WI38 (cell line): Measurements from ENCODE around the gene HBQ1.
"Not testable (repeated sequence)": the region's sequence is repeated elsewhere in the genome, so short reads cannot be mapped to it uniquely, and the experiment has no call there.

Source experiments
- H3K4me3 ChIP-seq: 2 replicates; pipeline ENCODE4 v1.5.1; 2011; ENCODE audit warnings: low read depth, mild to moderate bottlenecking, control low read depth, low read length
- CTCF ChIP-seq: IDR thresholded peaks from 2 replicates; pipeline ENCODE4 v1.5.1; 2012; ENCODE audit warnings: low read depth, mild to moderate bottlenecking, control low read depth, low read length

The HBQ1 gene

DNA sequence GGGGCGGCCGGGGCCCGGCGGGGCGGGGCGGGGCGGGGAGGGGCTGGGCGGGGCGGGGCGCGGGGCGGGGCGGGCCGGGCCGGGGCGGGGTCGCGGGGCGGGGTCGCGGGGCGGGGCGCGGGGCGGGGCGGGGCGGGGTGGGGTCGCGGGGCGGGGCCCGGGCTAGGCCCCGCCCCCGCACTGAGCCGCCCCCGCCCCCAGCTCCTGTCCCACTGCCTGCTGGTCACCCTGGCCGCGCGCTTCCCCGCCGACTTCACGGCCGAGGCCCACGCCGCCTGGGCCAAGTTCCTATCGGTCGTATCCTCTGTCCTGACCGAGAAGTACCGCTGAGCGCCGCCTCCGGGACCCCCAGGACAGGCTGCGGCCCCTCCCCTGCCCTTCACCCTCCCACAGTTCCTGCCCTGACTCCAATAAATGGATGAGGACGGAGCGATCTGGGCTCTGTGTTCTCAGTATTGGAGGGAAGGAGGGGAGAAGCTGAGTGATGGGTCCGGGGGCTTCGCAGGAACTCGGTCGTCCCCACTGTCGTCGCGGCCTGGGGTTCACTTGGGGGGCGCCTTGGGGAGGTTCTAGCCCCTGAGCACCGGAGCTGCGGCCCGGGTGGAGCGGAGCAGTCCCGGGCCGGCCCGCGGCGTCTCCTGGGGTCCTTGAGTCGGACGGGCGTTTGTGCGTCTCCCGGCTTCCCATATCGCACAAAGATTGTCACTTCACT lies 15.3 kb upstream of the HBQ1 start:
- no peak overlapping the region for H3K4me3 ChIP-seq
- no peak for TF ChIP-seq CTCF

DNA sequence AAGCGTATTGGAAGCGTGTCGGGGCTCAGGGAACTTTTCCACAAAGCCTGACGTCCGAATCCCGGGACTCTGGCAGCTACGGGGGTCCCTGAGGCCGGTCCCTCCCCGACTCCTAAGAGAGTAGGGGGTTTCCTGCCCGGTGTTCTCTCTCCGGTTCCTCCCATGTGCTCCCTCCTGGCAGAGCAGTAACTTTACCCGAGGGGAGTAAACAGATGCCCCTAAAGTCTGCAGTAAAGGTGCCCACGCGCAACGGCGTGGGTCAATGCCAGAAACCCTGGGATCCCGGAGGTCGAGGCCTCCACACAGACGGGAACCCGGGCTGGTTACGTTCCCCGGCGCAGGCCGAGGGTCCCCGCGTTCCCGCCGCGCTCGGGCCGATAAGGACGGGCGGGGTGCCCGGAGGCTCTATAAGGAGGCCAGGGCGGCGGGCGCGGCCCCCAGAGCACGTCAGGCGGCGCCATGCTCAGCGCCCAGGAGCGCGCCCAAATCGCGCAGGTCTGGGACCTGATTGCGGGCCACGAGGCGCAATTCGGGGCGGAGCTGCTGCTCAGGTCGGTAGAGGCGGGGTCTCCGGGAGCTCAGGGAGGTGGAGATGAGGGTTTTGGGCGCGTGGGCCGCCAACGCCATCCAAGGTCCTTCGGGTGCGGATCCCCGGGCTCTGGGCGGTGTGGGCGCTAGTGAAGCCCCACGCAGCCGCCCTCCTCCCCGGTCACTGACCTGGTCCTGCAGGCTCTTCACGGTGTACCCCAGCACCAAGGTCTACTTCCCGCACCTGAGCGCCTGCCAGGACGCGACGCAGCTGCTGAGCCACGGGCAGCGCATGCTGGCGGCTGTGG lies 14.5 kb upstream of the HBQ1 start, which contains the start of gene HBM:
HBM (plus strand) TSS at position 440 of the 836 bp plus-strand sequence; CDS start at position 460, 20 bp downstream.
- TF ChIP-seq CTCF, result no peak
- H3K4me3 ChIP-seq, result no peak within 1 kb of the TSS

DNA sequence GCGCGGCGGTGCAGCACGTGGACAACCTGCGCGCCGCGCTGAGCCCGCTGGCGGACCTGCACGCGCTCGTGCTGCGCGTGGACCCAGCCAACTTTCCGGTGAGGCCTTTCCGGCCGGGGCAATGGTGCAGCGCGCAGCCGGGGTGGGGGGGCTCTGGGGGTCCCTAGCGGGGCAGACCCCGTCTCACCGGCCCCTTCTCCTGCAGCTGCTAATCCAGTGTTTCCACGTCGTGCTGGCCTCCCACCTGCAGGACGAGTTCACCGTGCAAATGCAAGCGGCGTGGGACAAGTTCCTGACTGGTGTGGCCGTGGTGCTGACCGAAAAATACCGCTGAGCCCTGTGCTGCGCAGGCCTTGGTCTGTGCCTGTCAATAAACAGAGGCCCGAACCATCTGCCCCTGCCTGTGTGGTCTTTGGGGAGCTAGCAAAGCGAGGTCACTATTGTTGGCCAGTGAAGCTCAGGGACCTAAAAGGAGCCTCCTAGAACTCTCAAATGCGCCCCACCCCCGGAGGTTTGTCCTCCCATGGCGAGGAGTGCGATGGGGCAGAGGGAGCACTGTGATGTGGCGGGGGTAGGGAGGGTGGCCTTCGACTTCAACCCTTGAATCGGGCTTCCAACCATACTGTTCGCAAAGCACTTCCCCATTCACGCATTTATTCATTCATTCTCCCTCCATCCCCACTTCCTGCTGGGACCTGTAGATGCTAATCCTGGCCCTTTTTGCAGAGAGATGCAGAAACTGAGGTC lies 13.7 kb upstream of the HBQ1 start:
- H3K4me3 ChIP-seq, result no peak overlapping the region
- no peak for TF ChIP-seq CTCF

DNA sequence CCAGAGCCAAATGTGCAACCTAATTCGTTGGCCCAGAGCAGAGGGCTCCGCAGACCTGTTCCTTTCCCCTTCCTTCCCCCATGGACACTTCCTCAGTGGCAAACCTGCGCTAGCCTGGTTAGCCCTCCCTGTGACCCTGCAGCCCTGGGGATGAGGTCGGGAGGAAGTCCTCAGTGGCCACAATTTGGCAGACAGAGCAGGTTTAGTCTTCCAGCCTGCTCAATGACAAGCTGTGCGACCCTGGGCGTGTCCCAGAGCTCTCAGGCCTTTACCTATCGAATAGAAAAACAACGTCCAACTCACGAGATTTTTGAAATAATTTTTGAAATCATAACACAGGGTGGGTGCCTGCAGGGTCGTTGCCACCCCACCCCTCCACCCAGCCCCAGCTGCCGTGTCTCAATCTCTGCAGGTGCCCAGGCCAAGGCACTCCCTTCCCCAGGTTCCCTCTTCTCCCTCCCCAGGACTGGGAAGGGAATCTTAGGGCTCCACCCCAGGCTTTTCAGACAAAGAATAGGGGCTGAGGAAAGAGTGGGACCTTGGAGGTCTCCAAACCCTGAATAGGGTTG lies 13.1 kb upstream of the HBQ1 start:
- H3K4me3 ChIP-seq, result no peak overlapping the region
- no peak for TF ChIP-seq CTCF

GRCh38 chr16:168424-168823 lies 11.8 kb upstream of the HBQ1 start:
- H3K4me3 ChIP-seq, result no peak overlapping the region
- TF ChIP-seq CTCF, result no peak

- no peak overlapping the region for H3K4me3 ChIP-seq
- TF ChIP-seq CTCF, result no peak
Measured at GRCh38 chr16:169014-169413, 11.2 kb upstream of the HBQ1 start.

DNA sequence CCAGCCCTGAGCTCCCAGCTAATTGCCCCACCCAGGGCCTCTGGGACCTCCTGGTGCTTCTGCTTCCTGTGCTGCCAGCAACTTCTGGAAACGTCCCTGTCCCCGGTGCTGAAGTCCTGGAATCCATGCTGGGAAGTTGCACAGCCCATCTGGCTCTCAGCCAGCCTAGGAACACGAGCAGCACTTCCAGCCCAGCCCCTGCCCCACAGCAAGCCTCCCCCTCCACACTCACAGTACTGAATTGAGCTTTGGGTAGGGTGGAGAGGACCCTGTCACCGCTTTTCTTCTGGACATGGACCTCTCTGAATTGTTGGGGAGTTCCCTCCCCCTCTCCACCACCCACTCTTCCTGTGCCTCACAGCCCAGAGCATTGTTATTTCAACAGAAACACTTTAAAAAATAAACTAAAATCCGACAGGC lies 10.2 kb upstream of the HBQ1 start:
- not testable (repeated sequence) for H3K4me3 ChIP-seq
